Stimulated activated naive CD8-positive, alpha-beta T cell treated with anti-CD3 and anti-CD28 coated beads, Interleukin-15, Interleukin-2, amounts not matched to agents 100 U/mL and 50 U/mL, for 24 hours (primary cell): ENCODE data around the gene MIPOL1.
"Not testable (repeated sequence)": the region's sequence is repeated elsewhere in the genome, so short reads cannot be mapped to it uniquely, and the experiment has no call there.

Experiments
- ATAC-seq: fragments of 150-1000 bp; cut with Tn5 transposase; one replicate; pipeline ENCODE4 v1.10.0; 2021
- DNase-seq: peaks from one replicate; pipeline ENCODE4 v3.0.0; 2021

MIPOL1 gene

GRCh38 chr14:37462426-37462825, 264.7 kb downstream of the MIPOL1 start:
- not testable (repeated sequence) for ATAC-seq, DNase-seq

DNA sequence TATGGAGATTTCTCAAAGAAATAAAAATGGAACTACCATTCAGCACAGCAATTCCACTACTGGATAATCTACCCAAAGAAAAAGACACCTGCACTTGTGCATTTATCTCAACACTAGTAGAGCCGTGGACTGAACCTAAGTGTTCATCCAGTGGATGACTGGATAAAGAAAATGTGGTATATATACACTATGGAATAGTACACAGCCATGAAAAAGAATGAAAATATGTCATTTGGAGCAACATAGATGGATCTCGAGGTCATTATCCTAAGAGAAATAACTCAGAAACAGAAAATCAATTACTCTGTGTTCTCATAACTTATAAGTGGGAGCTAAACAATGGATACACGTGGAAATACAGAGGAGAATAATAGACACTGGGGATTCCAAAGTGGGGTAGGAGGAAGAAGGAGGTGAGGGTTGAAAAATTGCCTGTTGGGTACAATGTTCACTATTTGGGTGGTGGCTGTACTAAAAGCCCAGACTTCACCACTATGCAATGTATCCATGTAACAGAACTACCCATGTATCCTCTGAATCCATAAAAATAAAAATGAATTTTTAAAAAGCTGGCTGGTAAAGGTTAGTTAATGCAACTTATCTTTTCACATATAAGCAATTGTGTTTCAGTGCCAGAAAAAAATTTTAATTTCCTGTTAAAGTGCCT, 266.6 kb downstream of the MIPOL1 start:
- no peak for DNase-seq
- no peak for ATAC-seq

DNA sequence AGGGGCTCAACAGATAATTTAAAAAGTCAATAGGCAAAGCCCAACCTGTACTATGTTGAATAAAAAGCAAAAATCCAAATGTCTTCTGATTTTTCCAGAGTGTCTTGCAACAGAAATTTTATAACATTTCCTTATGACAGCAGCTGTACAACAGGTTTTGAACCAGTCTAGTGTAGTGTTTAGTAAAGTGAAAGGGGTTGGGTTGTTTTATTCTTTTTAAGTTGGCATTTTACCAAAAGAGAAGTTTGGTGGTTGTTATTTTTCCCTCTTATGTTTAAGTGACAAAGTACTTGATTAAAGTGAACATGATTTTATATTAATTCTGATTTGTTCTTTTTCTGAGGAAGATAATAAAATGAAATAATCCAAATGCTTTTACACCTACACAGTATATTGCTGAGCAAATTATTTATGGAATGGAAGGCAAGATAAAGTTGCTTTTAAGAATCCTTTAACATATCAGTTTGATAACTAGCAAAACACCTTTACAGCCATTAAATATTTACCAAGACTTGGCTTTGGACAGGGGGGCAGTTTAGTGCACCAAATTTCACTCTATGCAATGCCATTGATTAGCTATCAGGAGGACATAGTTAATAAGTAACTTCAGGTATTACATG, 268.4 kb downstream of the MIPOL1 start:
- ATAC-seq (no peak), DNase-seq (no peak)

GRCh38 chr14:37466623-37467088, 268.9 kb downstream of the MIPOL1 start:
- DNase-seq (no peak), ATAC-seq (no peak)

DNA sequence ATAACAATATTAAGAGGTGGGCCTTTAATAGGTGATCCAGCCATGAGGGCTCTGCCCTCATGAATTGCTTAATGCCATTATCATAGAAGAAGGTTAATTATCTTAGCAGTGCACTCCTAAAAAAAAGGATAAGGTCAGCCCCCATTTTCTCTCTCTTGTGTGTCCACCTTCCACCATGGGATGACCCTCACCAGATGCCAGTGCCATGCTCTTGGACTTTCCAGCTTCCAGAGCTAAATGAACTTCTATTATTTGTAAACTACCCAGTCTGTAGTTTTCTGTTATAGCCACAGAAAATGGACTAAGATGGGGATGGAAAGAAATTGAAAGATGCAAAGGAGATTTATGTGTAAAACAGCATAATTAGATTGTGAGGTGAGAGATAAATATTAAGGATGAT, 271.9 kb downstream of the MIPOL1 start:
- DNase-seq: no peak
- ATAC-seq: no peak

- ATAC-seq (no peak), DNase-seq (no peak)
Observed at GRCh38 chr14:37470251-37470650, 272.5 kb downstream of the MIPOL1 start.

GRCh38 chr14:37472906-37473305, 275.2 kb downstream of the MIPOL1 start:
- no peak for ATAC-seq
- no peak for DNase-seq

GRCh38 chr14:37474191-37474590, 276.5 kb downstream of the MIPOL1 start:
- ATAC-seq (no peak), DNase-seq (no peak)

- no peak for DNase-seq
Observed at GRCh38 chr14:37480446-37481290, 282.9 kb downstream of the MIPOL1 start.

GRCh38 chr14:37482428-37482827, 284.7 kb downstream of the MIPOL1 start:
- no peak for ATAC-seq
- no peak for DNase-seq

More at GRCh38 chr14:37480446-37481290, 282.9 kb downstream of the MIPOL1 start:
- ATAC-seq: no peak

DNA sequence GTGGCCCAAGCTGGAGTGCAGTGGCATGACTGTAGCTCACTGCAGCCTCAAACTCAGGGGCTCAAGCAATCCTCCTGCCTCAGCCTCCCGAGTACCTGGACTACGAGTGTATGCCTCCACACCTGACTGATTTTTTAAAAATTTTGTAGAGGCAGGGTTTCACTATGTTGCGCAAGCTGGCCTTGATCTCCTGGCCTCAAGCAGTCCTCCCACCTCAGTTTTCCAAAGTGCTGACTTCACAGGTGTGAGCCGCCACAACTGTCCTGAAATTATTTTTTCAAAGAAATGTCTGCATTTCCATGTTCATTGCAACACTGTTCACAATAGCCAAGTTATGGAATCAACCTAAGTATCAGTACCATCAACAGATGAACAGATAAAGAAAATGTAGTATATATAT, 285.9 kb downstream of the MIPOL1 start:
- DNase-seq (no peak), ATAC-seq (no peak)

- ATAC-seq (no peak), DNase-seq (no peak)
Observed at GRCh38 chr14:37490607-37491006, 292.9 kb downstream of the MIPOL1 start.

DNA sequence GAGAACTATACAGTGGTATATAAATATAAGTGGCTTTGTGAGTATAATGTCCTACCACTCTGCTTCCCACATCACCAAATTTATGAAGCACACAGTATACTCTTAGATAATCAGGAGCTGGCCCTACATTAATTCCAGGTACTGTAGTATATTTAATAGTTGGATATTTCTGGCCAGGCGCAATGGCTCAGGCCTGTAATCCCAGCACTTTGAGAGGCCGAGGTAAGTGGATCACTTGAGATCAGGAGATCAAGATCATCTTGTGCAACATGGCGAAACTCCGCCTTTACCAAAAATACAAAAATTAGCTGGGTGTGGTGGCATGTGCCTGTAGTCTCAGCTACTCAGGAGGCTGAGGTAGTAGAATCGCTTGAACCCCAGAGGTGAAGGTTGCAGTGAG, 293.3 kb downstream of the MIPOL1 start:
- ATAC-seq: no peak
- no peak for DNase-seq

DNA sequence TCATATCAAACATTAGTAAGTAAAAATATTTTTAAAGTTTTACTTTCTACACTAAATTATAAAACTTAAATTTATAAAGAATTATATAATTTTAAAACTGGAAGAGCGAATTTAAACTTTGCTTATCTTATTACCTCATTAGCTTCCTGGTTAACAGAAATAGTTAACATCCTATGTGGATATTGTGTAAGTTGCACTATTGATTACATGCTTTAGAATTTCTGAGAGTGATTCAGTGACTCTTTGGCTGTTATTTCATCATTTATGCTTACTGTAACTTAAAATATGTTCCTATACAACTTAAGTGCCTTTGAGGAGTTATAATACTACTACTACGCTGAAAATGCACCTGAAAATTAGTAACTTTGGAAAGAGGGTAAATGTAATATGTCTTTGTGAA, 295.9 kb downstream of the MIPOL1 start:
- DNase-seq (no peak), ATAC-seq (no peak)

- ATAC-seq (no peak), DNase-seq (no peak)
Observed at GRCh38 chr14:37497422-37497821, 299.7 kb downstream of the MIPOL1 start.

DNA sequence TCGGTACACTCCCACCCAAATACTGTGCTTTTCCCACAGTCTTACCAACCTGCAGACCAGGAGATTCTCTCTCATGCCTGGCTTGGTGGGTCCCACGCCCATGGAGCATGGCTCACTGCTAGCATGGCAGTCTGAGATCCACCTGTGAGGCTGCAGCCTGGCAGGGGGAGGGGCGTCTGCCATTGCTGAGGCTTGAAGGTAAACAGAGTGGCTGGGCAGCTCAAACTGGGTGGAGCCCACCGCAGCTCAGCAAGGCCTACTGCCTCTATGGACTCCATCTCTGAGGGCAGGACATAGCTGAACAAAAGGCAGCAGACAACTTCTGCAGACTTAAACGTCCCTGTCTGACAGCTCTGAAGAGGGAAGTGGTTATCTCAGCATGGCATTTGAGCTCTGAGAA, 304.1 kb downstream of the MIPOL1 start:
- no peak for ATAC-seq
- DNase-seq: no peak

DNA sequence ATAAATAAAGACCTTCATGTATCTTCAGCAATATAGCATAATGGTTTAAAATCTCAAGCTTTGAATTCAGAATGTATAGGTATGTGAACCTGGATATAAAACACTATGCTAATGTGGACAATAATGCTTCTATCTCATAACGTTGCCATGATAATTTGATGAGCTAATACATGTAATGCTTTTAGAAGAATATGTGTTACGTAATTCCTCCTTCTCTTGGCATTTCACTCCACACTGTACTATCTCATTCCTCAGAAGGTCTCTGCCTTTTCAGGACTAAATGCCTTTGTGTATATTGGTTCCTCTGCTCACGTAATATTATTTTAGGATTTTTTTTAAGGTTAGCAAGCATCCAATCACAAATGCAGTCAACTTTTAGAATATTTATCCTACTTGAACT, 310.8 kb downstream of the MIPOL1 start:
- ATAC-seq: no peak

DNA sequence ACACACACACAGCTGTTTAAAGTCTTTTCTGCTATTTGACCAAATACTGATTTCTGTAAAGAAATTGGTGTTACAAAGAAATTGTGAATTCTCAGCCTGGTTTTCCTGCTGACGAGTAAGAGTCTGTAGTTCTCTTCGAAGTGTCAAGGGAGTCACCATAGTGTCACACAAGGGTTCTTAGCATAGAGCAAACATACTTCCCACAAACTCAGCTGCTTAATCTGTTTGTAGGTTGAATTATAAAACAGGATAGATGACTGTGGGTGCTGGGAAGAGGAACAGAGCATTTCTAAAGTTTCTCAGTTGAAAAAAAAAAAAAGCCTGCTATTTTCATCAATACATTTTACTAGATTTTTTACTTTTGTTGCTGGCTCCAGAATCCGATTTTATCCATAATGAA, 314.4 kb downstream of the MIPOL1 start:
- ATAC-seq (no peak), DNase-seq (no peak)

More for the DNA sequence above, 310.8 kb downstream of the MIPOL1 start:
- DNase-seq: no peak

DNA sequence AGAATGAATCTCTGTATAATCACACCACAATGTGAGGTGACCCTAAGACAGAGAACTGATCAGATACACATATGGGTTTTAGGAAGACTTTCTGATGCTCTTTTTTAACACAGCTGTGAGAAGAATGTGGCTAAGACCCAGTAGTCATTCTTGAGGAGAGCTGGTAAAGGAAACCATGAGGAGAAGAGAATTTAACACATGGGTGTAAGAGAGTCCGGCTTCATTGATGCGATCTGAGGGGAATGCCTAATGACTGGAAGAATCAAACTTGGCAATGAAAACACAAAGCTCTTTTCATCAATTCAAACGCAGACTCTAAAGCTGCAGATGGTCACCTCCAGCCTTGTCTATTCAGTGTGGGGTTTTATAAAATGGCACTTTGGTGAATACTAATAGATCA, 318.0 kb downstream of the MIPOL1 start:
- DNase-seq (no peak), ATAC-seq (no peak)

DNA sequence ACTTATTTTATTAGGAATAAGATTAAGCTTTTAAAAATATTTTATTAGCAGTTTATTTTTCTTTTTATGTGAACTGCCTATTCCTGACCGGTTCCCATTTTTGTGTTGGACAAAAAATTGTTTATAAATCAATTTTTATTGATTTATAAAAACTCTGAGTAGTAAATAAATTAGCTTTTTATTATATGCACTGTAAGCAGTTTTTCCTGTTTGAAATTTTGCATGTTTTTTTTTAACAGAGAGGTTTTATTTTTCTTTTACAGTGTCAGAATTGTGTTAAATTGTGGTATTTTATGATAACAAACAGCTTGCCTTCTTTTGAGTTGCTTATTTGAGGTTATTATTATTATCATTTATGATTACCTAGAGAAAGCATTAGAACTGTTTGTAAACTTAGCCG, 329.3 kb downstream of the MIPOL1 start:
- ATAC-seq (no peak), DNase-seq (no peak)

- no peak for DNase-seq
- no peak for ATAC-seq
Observed at GRCh38 chr14:37539992-37540391, 342.3 kb downstream of the MIPOL1 start.

DNA sequence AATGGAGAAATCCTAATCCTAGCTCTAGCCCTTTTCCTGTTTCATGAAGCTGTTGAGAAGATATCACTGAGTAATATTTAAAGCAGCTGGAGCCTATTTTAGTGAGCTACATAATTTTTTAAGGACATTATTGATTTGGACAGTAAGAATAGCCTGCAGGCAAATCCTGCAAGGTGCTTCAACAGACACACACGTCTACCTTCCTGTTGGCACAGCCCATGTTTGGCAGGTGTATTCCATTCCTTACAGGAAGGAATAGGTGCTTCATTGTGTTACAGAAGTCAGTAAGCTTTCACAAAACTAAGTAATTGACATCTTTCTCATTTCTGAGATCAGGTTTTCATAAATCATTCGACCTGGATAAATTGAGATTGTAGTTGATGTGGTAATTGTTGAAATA, 346.7 kb downstream of the MIPOL1 start:
- no peak for DNase-seq
- no peak for ATAC-seq

DNA sequence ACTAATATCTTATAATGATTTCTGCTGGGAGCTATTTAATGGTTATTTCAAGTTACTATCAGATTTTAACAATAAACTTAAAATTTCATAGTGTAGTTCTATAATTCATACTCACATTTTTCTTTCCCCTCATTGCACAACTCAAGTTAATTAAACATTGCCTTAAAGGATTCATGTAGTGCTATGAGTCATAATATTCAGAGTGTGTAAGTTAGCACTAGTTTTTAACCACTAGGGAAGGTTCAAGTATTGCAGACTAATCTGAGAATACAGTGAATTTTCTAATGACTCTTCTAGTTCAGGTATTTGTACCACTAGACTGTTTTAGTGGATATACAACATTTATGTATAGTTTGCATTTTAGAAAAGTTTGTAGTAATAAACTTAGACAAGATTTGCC, 347.4 kb downstream of the MIPOL1 start:
- no peak for DNase-seq
- ATAC-seq: no peak
